ENCODE data around the gene RNU2-63P.

GRCh38 chr2:87996570-87996969 is 19.8 kb downstream of the RNU2-63P start:
- TF ChIP-seq POLR2AphosphoS5 (IDR thresholded peaks at IDR 0.05) (no peak), CTCF (IDR thresholded peaks at IDR 0.05) (no peak), POLR2A (IDR thresholded peaks at IDR 0.05; ENCODE audit: low read depth) (no peak), EP300 (IDR thresholded peaks at IDR 0.05) (no peak)

Measured in esophagus muscularis mucosa (tissue), 4 donors.